Measurements from ENCODE around the gene JARID2. TPM values are rescaled to one million over a fixed set of nuclear protein-coding genes. Genes with fewer than 3 reads are reported as not detected.

The JARID2 gene
- total and polyA plus RNA-seq, 2 of the 13 experiments (the other 11 are each of a cell fraction or from before 2014, with no cell fraction given) = 7.5 to 10.3 TPM

- DNase-seq (ENCODE audit: low spot score) (no peak), FAIRE-seq (no peak), ATAC-seq (no peak)
- WGBS (ENCODE audit: low lambda C conversion rate) = 98% methylated on average over 7 of the region's 7 CpGs
- ChIA-PET CTCF (ENCODE audit: low intra/inter-chr PET ratio, low total read pairs) (no interaction called here), POLR2A (no interaction called here)
- no peak overlapping the region for H3K4me3 ChIP-seq (replicated peaks in 1 of 3; ENCODE audit: insufficient read depth in 1 of 3, low read depth in 2 of 3, low read length in 3 of 3)
- no peaks in the 10 kb centered on the region for H3K9me3 ChIP-seq (ENCODE audit: low read length)
- no TSS peak for BruUV-seq (replicated peaks)
- no peak overlapping the region for H2AFZ ChIP-seq (ENCODE audit: low read length)
- H3K4me1 ChIP-seq (ENCODE audit: insufficient read depth, low read length) = peaks cover 49% of the 10 kb centered on the region
- intact Hi-C loops (cut with micrococcal nuclease; ENCODE audit: unreplicated experiment) (no loop called here), in situ Hi-C loops (cut with HindIII; ENCODE audit: extremely low pct_ligation_motif_present, low pct_unique_long_range_greater_than_20kb) (no loop called here)
- H3K36me3 ChIP-seq (replicated peaks in 1 of 2; ENCODE audit: control insufficient read depth in 1 of 2, insufficient read depth in 2 of 2, low read length in 2 of 2) = no peaks in the 10 kb centered on the region
- H3K27ac ChIP-seq (ENCODE audit: extremely low read length, insufficient read depth, low read length) = no peak overlapping the region
- peaks cover 57% of the 10 kb centered on the region for H3K79me2 ChIP-seq (ENCODE audit: insufficient read depth, low read length)
- H3K4me2 ChIP-seq (ENCODE audit: low read depth, low read length) = no peak overlapping the region
- no peaks in the 10 kb centered on the region for H3K27me3 ChIP-seq (ENCODE audit: control insufficient read depth in 1 of 2, insufficient read depth in 2 of 2, low read length in 2 of 2)
- no peak overlapping the region for H3K9ac ChIP-seq (ENCODE audit: insufficient read depth, low read depth, low read length)
- TF ChIP-seq TP53 (CRISPR knock-in tag; conservative IDR thresholded peaks at IDR 0.05) (no peak), ZNF703 (CRISPR knock-in tag; IDR thresholded peaks at IDR 0.05; ENCODE audit: borderline replicate concordance) (no peak), ZNF136 (CRISPR knock-in tag; IDR thresholded peaks at IDR 0.05; ENCODE audit: low read depth) (no peak), RARA (CRISPR knock-in tag; IDR thresholded peaks at IDR 0.05) (no peak), ZNF512 (CRISPR knock-in tag; IDR thresholded peaks at IDR 0.05) (no peak), TBX3 (IDR thresholded peaks at IDR 0.05; ENCODE audit: borderline replicate concordance) (no peak), SRY (CRISPR knock-in tag; IDR thresholded peaks at IDR 0.05) (no peak)
- H4K20me1 ChIP-seq (ENCODE audit: insufficient read depth, low read length) = 0 out of 2 replicates have a peak, but pooled peaks cover 4% of the 10 kb centered on the region
These were observed 60.0 kb downstream of the JARID2 start for GRCh38 chr6:15305909-15306308.

All from HepG2 (cell line).